ENCODE measurements around the gene SSBP2.
"Not testable (repeated sequence)": the region's sequence is repeated elsewhere in the genome, so short reads cannot be mapped to it uniquely, and the experiment has no call there.

SSBP2 gene

DNA sequence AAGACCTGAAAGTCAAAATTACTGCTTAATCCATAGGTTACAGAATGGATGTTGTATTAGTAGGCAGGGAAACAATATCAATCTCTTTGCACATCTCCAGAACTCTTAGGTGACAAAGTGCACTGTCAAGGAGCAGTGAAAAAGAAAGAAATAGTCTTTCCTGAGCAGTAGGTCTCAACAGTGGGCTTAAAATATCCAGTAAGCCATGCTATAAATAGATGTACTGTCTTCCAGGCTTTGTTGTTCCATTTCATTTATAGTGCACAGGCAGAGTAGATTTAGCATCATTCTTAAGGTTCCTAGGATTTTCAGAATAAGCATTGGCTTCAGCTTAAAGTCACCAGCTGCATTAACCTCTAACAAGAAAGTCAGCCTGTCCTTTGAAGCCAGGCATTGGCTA is 50.7 kb downstream of the SSBP2 start:
- no peaks in the 10 kb centered on the region for H3K9me3 ChIP-seq (ENCODE audit: low read length)
- no peaks in the 10 kb centered on the region for H3K36me3 ChIP-seq (ENCODE audit: insufficient read depth, low read length)
- peaks cover 4% of the 10 kb centered on the region for H3K4me1 ChIP-seq (ENCODE audit: insufficient read depth, low read length)
- no peak overlapping the region for H3K4me3 ChIP-seq (ENCODE audit: low read depth in 1 of 2, low read length in 2 of 2)
- H3K9ac ChIP-seq (ENCODE audit: low read length), result no peak overlapping the region
- no peak overlapping the region for H3K27ac ChIP-seq (ENCODE audit: low read depth, low read length)
- H3K27me3 ChIP-seq (ENCODE audit: control insufficient read depth in 1 of 2, insufficient read depth in 2 of 2, low read length in 2 of 2), result no peaks in the 10 kb centered on the region

DNA sequence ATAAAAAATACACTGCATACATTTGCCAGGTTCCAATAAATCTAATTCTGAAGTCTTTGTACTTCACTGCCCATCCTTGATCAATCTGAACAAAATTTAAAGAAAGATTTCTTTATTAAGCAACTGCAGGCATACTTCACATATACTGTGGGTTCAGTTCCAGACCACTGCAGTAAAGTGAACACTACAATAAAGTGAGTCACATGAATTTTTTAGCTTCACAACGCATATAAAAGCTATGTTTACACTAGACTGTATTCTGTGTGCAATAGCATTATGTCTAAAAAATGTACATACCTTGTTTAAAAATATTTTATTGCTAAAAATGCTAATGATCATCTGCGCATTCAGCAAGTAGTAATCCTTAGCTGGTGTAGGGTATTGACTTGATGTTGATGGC is 52.1 kb downstream of the SSBP2 start:
- Histone ChIP-seq H3K27me3 (ENCODE audit: control insufficient read depth in 1 of 2, insufficient read depth in 2 of 2, low read length in 2 of 2) (no peaks in the 10 kb centered on the region), H3K4me3 (ENCODE audit: low read depth in 1 of 2, low read length in 2 of 2) (no peak overlapping the region), H3K27ac (ENCODE audit: low read depth, low read length) (no peak overlapping the region), H3K4me1 (ENCODE audit: insufficient read depth, low read length) (peaks cover 1% of the 10 kb centered on the region), H3K9ac (ENCODE audit: low read length) (no peak overlapping the region), H3K9me3 (ENCODE audit: low read length) (no peaks in the 10 kb centered on the region), H3K36me3 (ENCODE audit: insufficient read depth, low read length) (no peaks in the 10 kb centered on the region)

DNA sequence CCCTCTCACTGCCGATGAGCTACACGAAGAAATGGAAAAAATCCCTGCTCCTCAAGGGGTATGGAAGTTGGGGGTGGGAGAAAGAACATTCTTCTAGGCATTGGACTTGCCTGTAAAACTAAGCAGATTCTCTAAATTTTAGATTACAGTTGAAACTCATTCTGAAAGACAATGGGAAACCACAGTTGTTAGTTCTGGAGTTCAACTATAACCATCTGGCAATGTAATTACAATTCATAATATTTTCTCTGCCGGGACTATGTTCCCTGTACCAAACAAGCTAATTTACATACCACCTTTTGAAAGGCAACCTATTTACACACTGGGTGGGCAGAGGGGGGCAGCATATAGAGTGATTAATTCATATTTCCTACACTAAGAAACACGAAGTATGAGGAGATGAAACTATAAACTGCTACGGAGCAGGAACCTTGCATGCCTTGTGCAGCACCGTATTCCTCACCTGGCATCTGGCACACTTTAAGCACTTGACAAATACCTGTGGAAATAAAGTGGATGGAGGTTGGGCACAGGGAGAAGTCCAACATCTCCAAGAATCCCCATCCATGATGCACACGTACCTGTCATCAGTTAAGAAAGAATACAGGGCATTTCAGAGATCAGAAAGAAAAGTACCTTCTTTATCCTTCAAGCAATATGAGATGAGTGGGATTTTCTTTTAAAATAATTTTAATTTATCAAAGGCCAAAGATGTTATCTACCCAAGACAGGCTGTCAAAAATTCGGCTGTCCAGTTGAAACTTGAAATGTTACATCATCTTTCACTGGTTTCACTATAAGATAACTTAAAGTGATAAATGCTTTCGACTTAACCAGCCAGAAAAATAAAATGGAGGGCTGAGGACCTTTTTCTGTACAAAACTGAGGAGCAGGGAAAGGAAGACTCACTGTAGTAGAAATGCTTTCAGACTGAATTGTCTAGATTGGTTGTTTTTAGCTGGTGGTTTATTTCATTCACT is 54.2 kb downstream of the SSBP2 start:
- Histone ChIP-seq H3K9me3 (ENCODE audit: low read length) (no peaks in the 10 kb centered on the region), H3K27ac (ENCODE audit: low read depth, low read length) (no peak overlapping the region)

DNA sequence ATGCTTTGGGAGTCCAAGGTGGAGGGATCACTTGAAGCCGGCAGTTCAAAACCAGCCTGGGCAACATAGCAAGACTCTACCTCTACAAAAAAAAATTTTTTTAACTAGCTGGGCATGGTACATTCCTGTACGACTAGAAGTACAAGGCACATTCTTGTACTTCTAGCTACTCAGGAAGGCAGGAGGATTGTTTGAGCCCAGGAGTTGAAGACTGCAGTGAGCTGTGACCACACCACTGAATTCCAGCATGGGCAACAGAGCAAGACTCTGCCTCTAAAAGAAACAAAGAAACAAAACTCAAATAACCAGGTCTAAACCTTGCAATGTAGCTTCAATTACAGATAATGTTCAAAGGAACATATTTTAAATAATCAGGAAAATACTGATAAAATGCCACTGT is 56.2 kb downstream of the SSBP2 start:
- no peaks in the 10 kb centered on the region for H3K4me1 ChIP-seq (ENCODE audit: insufficient read depth, low read length)
- H3K27ac ChIP-seq (ENCODE audit: low read depth, low read length), result no peak overlapping the region
- H3K36me3 ChIP-seq (ENCODE audit: insufficient read depth, low read length), result no peaks in the 10 kb centered on the region
- peaks cover 3% of the 10 kb centered on the region for H3K9me3 ChIP-seq (ENCODE audit: low read length)
- no peaks in the 10 kb centered on the region for H3K27me3 ChIP-seq (ENCODE audit: control insufficient read depth in 1 of 2, insufficient read depth in 2 of 2, low read length in 2 of 2)
- no peak overlapping the region for H3K9ac ChIP-seq (ENCODE audit: low read length)
- H3K4me3 ChIP-seq (ENCODE audit: low read depth in 1 of 2, low read length in 2 of 2), result no peak overlapping the region

More for the DNA sequence above, 54.2 kb downstream of the SSBP2 start:
- Histone ChIP-seq H3K4me1 (ENCODE audit: insufficient read depth, low read length) (no peaks in the 10 kb centered on the region), H3K9ac (ENCODE audit: low read length) (no peak overlapping the region), H3K36me3 (ENCODE audit: insufficient read depth, low read length) (no peaks in the 10 kb centered on the region), H3K4me3 (ENCODE audit: low read depth in 1 of 2, low read length in 2 of 2) (no peak overlapping the region), H3K27me3 (ENCODE audit: control insufficient read depth in 1 of 2, insufficient read depth in 2 of 2, low read length in 2 of 2) (no peaks in the 10 kb centered on the region)

DNA sequence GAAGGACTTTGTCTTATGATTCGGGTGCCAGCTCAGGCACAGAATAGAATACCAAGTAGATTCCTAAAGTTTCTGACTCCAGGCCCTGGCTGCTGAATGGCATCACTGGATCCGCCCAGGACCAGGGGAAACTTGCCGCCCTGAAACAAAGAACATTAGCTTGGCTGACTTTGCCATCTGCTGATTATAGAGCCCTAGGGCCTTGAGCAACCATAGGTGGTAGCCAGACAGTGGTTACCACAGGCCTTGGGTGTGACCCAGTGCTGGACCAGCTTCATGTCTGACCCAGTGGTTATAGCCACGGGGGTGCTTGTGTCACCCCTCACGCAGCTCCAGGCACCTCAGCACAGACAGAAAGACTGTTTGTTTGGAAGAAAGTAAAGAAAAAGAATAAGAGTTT is 62.7 kb downstream of the SSBP2 start:
- H3K4me3 ChIP-seq (ENCODE audit: low read depth in 1 of 2, low read length in 2 of 2), result no peak overlapping the region
- peaks cover 3% of the 10 kb centered on the region for H3K4me1 ChIP-seq (ENCODE audit: insufficient read depth, low read length)
- no peaks in the 10 kb centered on the region for H3K36me3 ChIP-seq (ENCODE audit: insufficient read depth, low read length)
- H3K9me3 ChIP-seq (ENCODE audit: low read length), result peaks cover 3% of the 10 kb centered on the region
- no peak overlapping the region for H3K9ac ChIP-seq (ENCODE audit: low read length)
- H3K27me3 ChIP-seq (ENCODE audit: control insufficient read depth in 1 of 2, insufficient read depth in 2 of 2, low read length in 2 of 2), result no peaks in the 10 kb centered on the region
- H3K27ac ChIP-seq (ENCODE audit: low read depth, low read length), result no peak overlapping the region

DNA sequence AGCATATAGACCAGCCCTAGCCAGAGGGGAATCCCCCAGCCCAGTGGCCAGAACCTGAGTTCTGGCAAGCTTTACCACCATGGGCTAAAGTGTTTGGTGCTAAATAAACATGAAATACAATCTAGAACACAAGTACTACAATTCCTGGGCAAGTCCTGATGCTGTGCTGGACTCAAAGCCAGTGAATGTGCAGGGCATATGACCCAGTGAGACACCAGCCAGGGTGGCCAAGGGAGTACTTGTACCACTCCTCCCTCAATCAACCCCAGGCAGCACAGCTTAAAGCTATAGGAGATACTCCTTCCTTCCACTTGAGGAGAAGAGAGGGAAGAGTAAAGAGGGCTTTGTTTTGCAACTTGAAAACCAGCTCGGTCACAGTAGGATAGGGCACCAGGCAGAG is 63.6 kb downstream of the SSBP2 start:
- H3K4me1 ChIP-seq (ENCODE audit: insufficient read depth, low read length), result peaks cover 3% of the 10 kb centered on the region
- H3K36me3 ChIP-seq (ENCODE audit: insufficient read depth, low read length), result no peaks in the 10 kb centered on the region
- peaks cover 3% of the 10 kb centered on the region for H3K9me3 ChIP-seq (ENCODE audit: low read length)
- no peak overlapping the region for H3K27ac ChIP-seq (ENCODE audit: low read depth, low read length)
- no peaks in the 10 kb centered on the region for H3K27me3 ChIP-seq (ENCODE audit: control insufficient read depth in 1 of 2, insufficient read depth in 2 of 2, low read length in 2 of 2)
- no peak overlapping the region for H3K9ac ChIP-seq (ENCODE audit: low read length)
- no peak overlapping the region for H3K4me3 ChIP-seq (ENCODE audit: low read depth in 1 of 2, low read length in 2 of 2)

DNA sequence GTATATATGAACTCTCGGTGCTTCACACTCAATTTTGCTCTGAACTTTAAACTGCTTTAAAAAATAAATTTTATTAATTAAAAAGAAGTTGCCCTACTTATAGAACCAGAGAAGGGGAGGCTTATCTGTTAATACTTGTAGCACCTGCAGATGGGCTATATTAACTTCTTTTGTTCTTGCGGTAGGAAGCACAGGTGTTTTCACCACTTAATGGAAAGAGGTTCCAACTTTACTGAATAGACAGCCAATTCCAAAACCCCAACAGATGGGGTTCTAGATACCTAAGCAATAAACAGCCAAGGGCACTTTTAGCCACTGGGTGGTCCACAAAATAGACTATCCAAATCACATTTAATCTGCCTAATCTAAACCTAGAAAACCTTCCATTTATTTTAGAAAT is 65.4 kb downstream of the SSBP2 start:
- Histone ChIP-seq H3K9ac (ENCODE audit: low read length) (no peak overlapping the region), H3K4me3 (ENCODE audit: low read depth in 1 of 2, low read length in 2 of 2) (no peak overlapping the region), H3K4me1 (ENCODE audit: insufficient read depth, low read length) (peaks cover 3% of the 10 kb centered on the region), H3K9me3 (ENCODE audit: low read length) (peaks cover 2% of the 10 kb centered on the region), H3K27me3 (ENCODE audit: control insufficient read depth in 1 of 2, insufficient read depth in 2 of 2, low read length in 2 of 2) (no peaks in the 10 kb centered on the region), H3K36me3 (ENCODE audit: insufficient read depth, low read length) (no peaks in the 10 kb centered on the region), H3K27ac (ENCODE audit: low read depth, low read length) (no peak overlapping the region)

DNA sequence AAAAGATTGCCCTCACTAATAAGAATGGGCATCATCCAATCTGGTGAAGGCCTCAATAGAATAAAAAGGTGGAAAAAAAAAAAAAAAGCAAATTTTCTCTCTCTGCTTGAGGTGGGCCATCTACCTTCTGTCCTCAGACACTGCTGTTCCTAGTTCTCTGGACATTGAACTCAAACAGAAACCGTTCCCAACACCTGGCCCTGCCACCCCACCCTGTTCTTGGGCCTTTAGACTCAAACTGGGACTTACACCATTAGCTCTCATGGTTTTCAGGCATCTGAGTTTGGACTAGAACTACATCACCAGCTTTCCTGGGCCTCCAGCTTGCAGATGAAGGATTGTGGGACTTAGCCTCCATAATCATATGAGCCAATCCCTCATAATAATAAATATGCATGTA is 71.0 kb downstream of the SSBP2 start:
- no peak overlapping the region for H3K9ac ChIP-seq (ENCODE audit: low read length)
- no peaks in the 10 kb centered on the region for H3K27me3 ChIP-seq (ENCODE audit: control insufficient read depth in 1 of 2, insufficient read depth in 2 of 2, low read length in 2 of 2)
- no peak overlapping the region for H3K4me3 ChIP-seq (ENCODE audit: low read depth in 1 of 2, low read length in 2 of 2)
- H3K9me3 ChIP-seq (ENCODE audit: low read length), result no peaks in the 10 kb centered on the region
- H3K27ac ChIP-seq (ENCODE audit: low read depth, low read length), result no peak overlapping the region
- H3K36me3 ChIP-seq (ENCODE audit: insufficient read depth, low read length), result no peaks in the 10 kb centered on the region
- no peaks in the 10 kb centered on the region for H3K4me1 ChIP-seq (ENCODE audit: insufficient read depth, low read length)

DNA sequence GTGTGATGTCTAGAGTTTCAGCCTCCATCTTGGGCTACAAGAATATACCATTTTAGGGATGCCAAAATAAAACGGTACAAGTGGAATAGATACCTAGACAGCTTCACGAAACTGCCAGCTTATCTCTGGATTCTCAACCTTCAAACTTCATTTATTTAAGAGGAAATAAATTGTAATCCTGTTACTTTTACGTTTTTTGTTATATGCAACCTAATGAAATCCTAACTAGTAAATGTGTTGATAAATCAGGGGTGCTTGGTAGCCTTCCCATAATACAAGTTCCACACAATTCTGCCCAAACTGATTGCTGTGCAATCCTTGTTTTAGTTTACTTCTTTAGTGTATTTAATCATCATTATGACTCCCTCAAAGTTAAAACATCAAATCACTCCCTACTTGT is 75.5 kb downstream of the SSBP2 start:
- no peak overlapping the region for H3K9ac ChIP-seq (ENCODE audit: low read length)
- no peaks in the 10 kb centered on the region for H3K36me3 ChIP-seq (ENCODE audit: insufficient read depth, low read length)
- no peaks in the 10 kb centered on the region for H3K27me3 ChIP-seq (ENCODE audit: control insufficient read depth in 1 of 2, insufficient read depth in 2 of 2, low read length in 2 of 2)
- H3K27ac ChIP-seq (ENCODE audit: low read depth, low read length), result no peak overlapping the region
- H3K4me1 ChIP-seq (ENCODE audit: insufficient read depth, low read length), result peaks cover 8% of the 10 kb centered on the region
- no peaks in the 10 kb centered on the region for H3K9me3 ChIP-seq (ENCODE audit: low read length)
- H3K4me3 ChIP-seq (ENCODE audit: low read depth in 1 of 2, low read length in 2 of 2), result no peak overlapping the region

DNA sequence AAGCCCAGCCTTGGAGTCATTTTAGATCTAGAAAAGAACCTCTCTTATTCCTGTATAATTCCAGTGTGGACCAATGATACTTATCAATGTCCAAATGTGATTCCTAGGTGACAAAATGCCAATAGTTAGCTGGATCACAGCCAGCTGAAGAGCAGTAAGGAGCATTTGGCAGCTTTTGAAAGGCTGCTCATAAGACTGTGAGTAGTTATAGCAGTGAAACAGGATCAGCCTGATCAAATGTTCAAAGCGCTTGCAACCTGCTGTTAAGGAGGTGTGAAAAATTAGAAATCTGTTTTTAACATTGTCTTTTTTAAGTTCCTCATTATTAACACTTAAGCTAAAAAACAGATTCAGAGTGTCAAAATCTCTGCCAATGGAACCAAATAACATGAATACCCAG is 85.1 kb downstream of the SSBP2 start:
- Histone ChIP-seq H3K4me1 (ENCODE audit: insufficient read depth, low read length) (peaks cover 9% of the 10 kb centered on the region), H3K4me3 (ENCODE audit: low read depth in 1 of 2, low read length in 2 of 2) (no peak overlapping the region), H3K27me3 (ENCODE audit: control insufficient read depth in 1 of 2, insufficient read depth in 2 of 2, low read length in 2 of 2) (no peaks in the 10 kb centered on the region), H3K36me3 (ENCODE audit: insufficient read depth, low read length) (no peaks in the 10 kb centered on the region), H3K9ac (ENCODE audit: low read length) (no peak overlapping the region), H3K9me3 (ENCODE audit: low read length) (peaks cover 2% of the 10 kb centered on the region), H3K27ac (ENCODE audit: low read depth, low read length) (no peak overlapping the region)

DNA sequence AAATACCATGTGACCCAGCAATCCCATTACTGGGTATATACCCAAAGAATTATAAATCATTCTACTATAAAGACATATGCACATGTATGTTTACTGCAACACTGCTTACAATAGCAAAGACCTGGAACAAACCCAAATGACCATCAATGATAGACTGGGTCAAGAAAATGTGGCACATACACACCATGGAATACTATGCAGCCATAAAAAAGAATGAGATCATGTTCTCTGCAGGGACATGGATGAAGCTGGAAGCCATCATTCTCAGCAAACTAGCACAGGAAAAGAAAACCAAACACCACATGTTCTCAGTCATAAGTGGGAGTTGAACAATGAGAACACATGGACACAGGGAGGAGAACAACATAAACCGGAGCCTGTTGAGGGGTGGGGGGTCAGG is 90.3 kb downstream of the SSBP2 start:
- H3K36me3 ChIP-seq (ENCODE audit: insufficient read depth, low read length); H3K9ac ChIP-seq (ENCODE audit: low read length); H3K4me1 ChIP-seq (ENCODE audit: insufficient read depth, low read length); H3K9me3 ChIP-seq (ENCODE audit: low read length); H3K4me3 ChIP-seq (ENCODE audit: low read depth in 1 of 2, low read length in 2 of 2); H3K27ac ChIP-seq (ENCODE audit: low read depth, low read length); H3K27me3 ChIP-seq (ENCODE audit: control insufficient read depth in 1 of 2, insufficient read depth in 2 of 2, low read length in 2 of 2): not testable (repeated sequence)

DNA sequence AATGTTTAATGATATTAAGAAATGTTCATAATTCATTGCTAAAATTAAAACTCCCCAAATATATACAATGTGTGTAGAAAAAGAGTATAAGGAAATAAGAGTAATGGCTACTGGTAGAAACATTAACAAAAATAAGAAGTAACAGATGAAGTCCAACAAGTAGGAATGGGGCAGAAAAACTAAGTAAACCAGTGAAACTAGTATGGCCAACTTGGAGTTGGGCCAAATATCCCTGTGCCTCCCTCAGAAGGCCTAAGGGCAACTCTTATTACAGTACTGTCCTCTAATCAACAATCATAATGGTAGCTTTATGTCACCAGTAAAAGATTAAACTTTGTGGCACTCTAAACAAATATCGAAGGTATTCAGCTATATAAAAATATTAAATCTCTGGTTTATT is 93.5 kb downstream of the SSBP2 start:
- peaks cover 4% of the 10 kb centered on the region for H3K9me3 ChIP-seq (ENCODE audit: low read length)
- no peaks in the 10 kb centered on the region for H3K4me1 ChIP-seq (ENCODE audit: insufficient read depth, low read length)
- H3K27ac ChIP-seq (ENCODE audit: low read depth, low read length), result no peak overlapping the region
- H3K27me3 ChIP-seq (ENCODE audit: control insufficient read depth in 1 of 2, insufficient read depth in 2 of 2, low read length in 2 of 2), result no peaks in the 10 kb centered on the region
- no peak overlapping the region for H3K9ac ChIP-seq (ENCODE audit: low read length)
- no peak overlapping the region for H3K4me3 ChIP-seq (ENCODE audit: low read depth in 1 of 2, low read length in 2 of 2)
- H3K36me3 ChIP-seq (ENCODE audit: insufficient read depth, low read length), result no peaks in the 10 kb centered on the region

All from muscle layer of colon (tissue), 2 donors.